ENCODE data around the gene APEH. TPM values are rescaled to one million over a fixed set of nuclear protein-coding genes. Genes with fewer than 3 reads are reported as not detected.

APEH gene
- total and polyA plus RNA-seq, 2 of the 13 experiments (the other 11 are each of a cell fraction or from before 2014, with no cell fraction given) = 116 to 130 TPM

DNA sequence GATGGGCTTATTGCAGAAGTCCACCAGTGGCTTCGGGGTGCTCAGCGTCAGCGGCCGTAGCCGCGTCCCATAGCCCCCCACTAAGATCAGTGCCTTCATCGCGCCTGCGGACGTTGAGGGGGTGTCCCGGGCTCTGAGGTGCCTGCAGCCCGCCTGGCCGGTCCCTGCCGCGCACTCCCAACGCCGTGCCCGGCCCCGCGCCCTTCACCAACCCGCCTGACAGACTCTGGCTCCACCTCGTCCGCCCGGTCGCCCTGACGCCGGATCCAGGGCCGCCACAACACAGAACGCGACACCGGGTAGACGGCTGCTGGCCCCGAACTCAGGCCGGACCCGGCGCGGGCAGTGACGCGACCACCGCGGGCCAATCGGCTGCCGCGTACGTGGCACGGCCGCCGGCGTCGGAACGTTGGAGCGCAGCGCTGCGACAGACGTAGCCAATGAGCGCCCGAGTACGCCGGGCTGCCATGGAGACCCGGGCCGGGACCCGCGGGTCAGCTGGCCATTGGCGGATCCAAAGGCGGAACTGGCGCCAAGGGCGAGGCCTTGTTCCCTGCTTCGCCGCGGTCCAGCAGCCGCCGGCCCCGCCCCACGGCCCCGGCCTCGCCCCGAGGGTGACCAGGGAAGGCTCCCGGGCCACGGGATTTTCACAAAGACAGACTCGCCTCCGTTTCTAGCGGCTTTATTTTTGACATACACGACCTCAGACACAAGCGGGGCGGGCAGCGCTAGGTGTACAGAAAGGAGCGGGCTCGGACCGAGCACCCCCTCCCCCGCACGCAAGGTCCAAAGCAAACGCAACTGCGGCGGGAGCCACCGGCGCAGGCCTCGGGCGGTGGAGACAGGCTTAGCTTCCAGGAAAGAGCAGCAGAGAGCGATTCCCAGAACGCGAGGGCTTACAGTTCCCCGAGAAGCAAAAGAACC, 49.7 kb downstream of the APEH start, which contains the start of gene GMPPB (continued):
- TF ChIP-seq, protein P1, sequence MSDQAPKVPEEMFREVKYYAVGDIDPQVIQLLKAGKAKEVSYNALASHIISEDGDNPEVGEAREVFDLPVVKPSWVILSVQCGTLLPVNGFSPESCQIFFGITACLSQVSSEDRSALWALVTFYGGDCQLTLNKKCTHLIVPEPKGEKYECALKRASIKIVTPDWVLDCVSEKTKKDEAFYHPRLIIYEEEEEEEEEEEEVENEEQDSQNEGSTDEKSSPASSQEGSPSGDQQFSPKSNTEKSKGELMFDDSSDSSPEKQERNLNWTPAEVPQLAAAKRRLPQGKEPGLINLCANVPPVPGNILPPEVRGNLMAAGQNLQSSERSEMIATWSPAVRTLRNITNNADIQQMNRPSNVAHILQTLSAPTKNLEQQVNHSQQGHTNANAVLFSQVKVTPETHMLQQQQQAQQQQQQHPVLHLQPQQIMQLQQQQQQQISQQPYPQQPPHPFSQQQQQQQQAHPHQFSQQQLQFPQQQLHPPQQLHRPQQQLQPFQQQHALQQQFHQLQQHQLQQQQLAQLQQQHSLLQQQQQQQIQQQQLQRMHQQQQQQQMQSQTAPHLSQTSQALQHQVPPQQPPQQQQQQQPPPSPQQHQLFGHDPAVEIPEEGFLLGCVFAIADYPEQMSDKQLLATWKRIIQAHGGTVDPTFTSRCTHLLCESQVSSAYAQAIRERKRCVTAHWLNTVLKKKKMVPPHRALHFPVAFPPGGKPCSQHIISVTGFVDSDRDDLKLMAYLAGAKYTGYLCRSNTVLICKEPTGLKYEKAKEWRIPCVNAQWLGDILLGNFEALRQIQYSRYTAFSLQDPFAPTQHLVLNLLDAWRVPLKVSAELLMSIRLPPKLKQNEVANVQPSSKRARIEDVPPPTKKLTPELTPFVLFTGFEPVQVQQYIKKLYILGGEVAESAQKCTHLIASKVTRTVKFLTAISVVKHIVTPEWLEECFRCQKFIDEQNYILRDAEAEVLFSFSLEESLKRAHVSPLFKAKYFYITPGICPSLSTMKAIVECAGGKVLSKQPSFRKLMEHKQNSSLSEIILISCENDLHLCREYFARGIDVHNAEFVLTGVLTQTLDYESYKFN (CRISPR knock-in tag; conservative IDR thresholded peaks at IDR 0.05) = peak; percentile 45
- peak; percentile 73; the same call in 1 of the 2 replicates for TF ChIP-seq TBX2 (CRISPR knock-in tag; IDR thresholded peaks at IDR 0.05; ENCODE audit: borderline replicate concordance)
- TF ChIP-seq, protein P2, sequence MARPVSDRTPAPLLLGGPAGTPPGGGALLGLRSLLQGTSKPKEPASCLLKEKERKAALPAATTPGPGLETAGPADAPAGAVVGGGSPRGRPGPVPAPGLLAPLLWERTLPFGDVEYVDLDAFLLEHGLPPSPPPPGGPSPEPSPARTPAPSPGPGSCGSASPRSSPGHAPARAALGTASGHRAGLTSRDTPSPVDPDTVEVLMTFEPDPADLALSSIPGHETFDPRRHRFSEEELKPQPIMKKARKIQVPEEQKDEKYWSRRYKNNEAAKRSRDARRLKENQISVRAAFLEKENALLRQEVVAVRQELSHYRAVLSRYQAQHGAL (CRISPR knock-in tag; IDR thresholded peaks at IDR 0.05; ENCODE audit: not compliant biosample characterization) = no peak
- no peak for TF ChIP-seq MTA3 (CRISPR knock-in tag; IDR thresholded peaks at IDR 0.05)
- TF ChIP-seq MAF1 (CRISPR knock-in tag; IDR thresholded peaks at IDR 0.05; ENCODE audit: borderline replicate concordance) = no peak
- peak; percentile 94 for TF ChIP-seq NFYB (CRISPR knock-in tag; IDR thresholded peaks at IDR 0.05)
- TF ChIP-seq SMAD9 (CRISPR knock-in tag; IDR thresholded peaks at IDR 0.05) = no peak
- TF ChIP-seq CHCHD3 (CRISPR knock-in tag; IDR thresholded peaks at IDR 0.05) = 0 out of 2 replicates have a peak, but pooled peaks have one; percentile 81
- TF ChIP-seq PTBP1 (IDR thresholded peaks at IDR 0.05; ENCODE audit: low read depth, low read length, poor library complexity, severe bottlenecking) = peak; percentile 55
- TF ChIP-seq RBFOX2 (IDR thresholded peaks at IDR 0.05; ENCODE audit: low read depth, low read length) = peak; percentile 84
- no peak for TF ChIP-seq ZSCAN25 (CRISPR knock-in tag; IDR thresholded peaks at IDR 0.05)
- TF ChIP-seq SNAI1 (CRISPR knock-in tag; IDR thresholded peaks at IDR 0.05; ENCODE audit: borderline replicate concordance) = peak; percentile 57; the same call in 1 of the 2 replicates
- no peak for TF ChIP-seq CEBPZ (IDR thresholded peaks at IDR 0.05; ENCODE audit: low read length)
- TF ChIP-seq, protein P3, sequence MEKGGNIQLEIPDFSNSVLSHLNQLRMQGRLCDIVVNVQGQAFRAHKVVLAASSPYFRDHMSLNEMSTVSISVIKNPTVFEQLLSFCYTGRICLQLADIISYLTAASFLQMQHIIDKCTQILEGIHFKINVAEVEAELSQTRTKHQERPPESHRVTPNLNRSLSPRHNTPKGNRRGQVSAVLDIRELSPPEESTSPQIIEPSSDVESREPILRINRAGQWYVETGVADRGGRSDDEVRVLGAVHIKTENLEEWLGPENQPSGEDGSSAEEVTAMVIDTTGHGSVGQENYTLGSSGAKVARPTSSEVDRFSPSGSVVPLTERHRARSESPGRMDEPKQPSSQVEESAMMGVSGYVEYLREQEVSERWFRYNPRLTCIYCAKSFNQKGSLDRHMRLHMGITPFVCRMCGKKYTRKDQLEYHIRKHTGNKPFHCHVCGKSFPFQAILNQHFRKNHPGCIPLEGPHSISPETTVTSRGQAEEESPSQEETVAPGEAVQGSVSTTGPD (CRISPR knock-in tag; IDR thresholded peaks at IDR 0.05) = no peak
- TF ChIP-seq ATF3 (CRISPR knock-in tag; IDR thresholded peaks at IDR 0.05) = no peak
